Inflammatory macrophage treated with lipopolysaccharide for 4 hours (primary cell): ENCODE results near the gene CHMP2A.

Experiments used
- DNase-seq: peaks from one replicate; pipeline ENCODE4 v3.0.0-alpha.2; 2020

Gene CHMP2A

DNA sequence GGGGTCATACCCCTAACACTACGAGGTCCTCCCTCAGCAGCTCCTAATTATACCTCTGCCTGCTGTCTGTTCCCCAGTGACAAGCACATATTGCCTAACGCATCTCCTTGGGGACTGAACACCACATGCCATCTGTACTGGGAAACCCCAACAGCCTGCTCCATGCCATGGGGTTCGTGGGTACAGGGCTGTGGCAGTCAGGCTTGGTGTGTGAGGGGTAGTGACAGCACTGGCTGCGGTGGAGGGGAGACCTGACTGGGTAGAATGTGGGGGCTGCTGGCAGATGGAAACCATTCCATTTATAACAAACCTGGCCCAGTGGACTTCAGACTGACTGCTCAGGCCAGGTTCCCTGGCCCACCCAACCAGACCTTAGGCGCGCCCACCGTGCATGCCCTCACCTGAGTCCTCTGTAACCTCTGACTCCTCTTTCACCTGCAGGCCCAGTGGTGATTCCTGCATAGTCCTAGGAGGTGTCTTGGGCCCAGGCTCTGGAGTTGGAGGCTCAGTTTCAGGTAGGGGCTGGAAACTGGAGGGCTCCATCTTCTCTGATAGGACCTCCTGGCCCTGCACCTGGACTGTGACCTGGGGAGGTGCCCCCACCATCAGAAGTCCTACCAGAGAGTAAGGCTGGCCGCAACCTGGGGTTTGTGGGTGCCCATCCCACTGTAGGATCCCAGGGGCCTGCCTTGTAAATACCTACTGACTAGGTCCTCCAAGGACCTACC, 15.2 kb upstream of the CHMP2A start:
- no peak for DNase-seq

GRCh38 chr19:58569191-58569942, 14.5 kb upstream of the CHMP2A start:
- DNase-seq: no peak

DNA sequence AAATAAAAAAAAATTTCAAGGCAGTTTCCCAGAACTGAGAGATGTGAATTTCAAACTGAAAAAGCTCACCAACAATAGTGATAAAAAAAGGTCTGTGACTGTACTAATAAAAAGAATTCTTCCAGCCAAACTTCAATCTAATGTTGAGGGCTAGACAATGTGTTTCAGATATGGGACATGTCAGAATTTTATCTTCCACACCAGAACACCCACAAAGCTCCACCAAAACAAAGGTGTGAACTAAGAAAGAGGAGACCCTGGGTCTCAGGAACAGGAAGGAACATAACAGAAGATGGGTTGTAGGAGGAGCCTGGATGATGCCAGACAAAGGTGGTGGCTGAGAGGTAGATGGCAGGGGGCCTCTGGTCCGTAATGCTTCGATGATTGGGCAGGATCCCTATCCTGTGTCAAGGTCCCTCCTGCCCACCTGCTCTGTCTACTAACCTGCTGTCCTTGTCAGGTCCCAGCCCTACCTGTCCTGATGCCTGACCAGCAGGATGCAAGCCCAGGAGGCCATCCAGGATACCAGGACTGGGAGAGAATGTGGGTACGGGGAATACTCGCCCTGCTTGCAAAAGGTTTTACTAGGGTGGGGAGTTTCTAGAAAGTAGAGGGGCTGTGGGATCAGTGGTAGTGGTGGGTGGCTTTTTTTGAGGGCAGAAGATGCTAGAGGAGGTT, 13.7 kb upstream of the CHMP2A start:
- no peak for DNase-seq

DNA sequence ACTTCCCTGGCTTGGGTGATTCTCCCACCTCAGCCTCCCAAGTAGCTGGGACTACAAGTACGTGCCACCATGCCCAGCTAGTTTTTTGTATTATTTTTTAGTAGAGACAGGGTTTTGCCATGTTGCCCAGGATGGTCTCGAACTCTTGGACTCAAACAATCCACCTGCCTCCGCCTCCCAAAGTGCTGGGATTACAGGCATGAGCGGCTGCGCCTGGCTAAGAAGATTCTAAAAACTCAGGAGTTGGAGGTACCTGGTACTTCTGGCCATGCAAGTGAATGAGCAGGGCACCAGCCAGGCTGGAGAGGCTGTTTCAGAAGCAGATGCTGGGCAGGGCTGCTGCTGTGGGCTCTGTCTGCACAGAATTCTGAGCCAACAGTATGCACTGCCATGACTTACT, 12.1 kb upstream of the CHMP2A start:
- DNase-seq: no peak

GRCh38 chr19:58563823-58564222, 8.9 kb upstream of the CHMP2A start:
- no peak for DNase-seq

GRCh38 chr19:58563034-58563573, 8.2 kb upstream of the CHMP2A start:
- DNase-seq: no peak

- DNase-seq: no peak
These were observed 7.5 kb upstream of the CHMP2A start for GRCh38 chr19:58562122-58563033.

DNA sequence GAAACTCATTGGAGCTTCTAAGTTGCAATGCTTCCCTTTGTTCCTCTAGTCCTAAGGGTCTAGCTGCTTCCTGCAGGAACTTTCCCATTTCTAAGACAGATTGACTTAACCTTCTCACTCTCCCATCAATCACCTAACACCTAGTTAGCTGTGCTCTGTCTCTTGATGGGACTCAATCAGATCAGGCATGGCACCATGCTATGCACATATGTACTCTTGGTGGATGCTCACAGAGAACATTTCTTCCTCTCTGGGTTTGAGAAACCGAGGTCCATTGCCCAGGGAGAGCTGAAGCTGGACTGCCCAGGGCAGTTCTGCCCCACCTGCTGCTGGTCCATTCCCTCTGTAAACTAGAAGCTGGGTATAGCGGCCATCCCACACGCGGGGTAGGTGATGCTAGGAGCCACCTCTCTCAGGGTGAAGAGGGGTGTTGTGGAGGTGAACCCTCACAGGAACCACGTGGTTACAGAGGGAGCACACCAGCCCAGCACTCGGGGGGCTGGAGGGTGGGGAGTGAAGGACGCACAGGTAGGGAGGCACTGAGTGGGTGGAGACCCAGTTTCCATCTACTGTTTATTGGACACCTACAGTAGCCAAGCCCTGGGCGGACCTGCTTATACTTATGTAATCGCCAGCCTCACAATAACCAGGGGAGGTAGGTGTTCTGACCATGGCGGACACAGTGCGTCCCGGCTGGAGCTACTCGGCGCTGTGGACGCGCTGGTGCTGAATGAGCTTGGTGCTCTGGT, 6.6 kb upstream of the CHMP2A start:
- no peak for DNase-seq

DNA sequence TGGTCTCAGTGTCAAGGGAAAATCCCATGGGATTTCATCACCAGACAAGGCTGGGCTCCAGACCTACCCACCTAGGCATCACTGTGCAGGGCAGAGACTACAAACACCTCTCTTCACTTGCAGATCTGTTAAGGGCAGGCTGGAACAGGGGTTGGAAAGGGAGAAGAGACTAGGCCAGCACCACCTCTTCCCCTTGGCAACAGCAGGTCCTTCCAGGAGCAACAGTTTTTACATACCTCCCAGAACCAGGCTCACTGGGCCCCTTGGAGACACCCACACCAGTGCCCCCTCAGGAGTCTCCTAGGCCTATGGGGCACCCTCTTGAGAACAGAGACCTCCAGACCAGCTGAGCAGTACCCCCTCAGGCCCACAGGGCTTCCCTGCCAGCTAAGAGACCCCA, 6.0 kb upstream of the CHMP2A start:
- no peak for DNase-seq

DNA sequence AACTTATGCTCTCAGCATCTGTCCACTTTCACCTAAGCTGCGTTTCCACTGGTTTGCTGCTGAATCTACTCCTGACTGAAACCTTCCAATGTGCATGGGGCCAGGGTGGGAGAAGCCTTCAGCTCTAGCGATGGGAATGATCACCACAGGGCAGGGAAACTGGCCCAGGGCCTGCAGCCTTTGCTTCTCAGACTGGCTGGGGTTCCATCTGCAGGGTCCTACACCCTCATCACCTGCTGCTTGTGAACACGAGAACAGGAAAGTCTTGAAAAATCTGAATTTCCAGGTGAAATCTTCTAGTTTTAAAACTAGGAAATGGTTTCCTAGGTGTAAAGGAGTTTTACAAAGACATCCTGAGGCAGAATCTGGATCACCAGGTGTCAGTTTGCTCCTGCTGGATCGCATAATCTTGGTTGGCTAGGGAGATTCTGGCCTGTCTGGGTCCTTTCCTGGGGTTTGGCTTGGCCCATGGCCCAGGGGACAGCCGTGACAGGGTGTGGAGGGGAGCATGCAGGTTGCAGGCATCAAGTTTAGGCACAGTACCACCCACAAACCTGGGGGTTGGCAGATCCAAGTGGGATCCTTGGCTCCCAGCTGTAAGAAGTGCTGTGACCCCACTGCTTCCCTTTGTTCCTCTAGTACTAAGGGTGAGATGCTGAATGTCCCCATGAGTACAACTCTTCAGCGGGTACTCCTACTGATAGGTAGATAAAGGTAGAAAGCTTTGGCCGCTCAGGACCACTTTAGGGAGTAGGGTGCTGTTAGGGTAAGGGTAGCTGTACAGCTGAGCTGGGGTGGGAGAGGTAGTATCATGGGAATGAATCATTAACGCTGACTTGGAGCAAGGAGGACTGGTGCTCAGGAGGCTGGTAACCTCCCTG, 5.3 kb upstream of the CHMP2A start:
- no peak for DNase-seq

DNA sequence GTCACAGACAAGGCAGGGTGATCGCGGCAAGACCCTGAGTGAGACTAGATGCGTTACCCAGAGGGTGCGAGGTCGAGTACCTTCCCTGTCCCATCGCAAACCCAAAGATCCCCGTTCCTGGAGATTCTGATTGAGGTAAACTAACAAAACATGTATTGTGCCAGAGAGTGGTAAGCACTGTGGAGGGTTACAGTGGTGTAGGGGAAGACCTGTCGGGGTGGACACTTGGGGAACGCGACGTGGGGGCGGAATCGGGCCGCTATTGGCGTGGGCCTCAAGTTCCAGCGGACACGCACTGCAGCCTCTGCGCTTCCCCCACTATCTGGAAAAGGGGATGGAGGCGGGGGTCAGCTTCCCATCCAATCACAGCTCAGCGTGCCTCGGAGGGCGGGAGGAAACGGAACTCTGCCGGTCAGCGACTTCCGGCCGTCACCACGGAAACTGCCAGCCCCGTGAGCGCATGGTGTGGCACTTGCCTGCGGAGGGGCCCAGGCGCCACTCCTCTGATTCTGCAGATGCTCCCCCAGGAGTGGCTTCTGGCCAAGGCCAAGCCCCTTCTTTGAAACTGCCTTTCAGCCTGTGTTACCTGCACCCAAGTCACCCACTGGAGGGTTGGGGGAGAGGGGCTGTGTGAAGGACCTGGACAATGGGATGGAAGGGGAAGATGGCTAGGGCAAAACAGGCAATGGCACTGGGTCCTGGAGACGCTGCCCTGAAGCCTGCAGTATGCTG, 4.5 kb upstream of the CHMP2A start:
- DNase-seq: peak; percentile 90

- DNase-seq: peak; percentile 99
These were observed 3.8 kb upstream of the CHMP2A start for GRCh38 chr19:58558623-58559274.

DNA sequence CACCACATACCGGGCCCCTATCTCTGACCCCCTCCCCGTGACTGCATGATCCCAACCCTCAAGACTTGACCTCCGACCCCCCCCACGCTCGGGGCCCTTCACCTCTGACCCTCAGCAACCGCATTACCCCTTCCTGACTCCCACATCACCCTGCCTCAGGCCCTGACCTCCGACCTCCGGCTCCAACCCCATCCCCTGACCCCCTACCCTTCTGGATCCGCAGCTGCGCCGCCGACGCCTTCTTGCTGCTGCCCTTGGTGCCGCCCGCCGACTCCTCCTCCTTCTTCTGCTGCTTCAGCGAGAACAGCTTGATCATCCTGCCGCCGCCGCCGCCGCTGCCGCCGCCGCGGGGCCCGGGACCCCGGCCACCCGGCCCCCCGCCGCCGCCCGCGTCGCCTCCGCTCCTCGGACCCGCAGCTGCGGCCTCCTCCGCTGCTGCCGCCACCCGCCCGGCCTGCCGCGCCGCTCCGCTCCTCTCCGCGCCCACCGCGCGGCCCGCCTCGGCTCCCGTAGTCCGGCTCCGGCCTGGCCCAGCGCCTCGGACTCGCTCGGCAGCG, 3.2 kb upstream of the CHMP2A start, which contains the start of gene UBE2M:
UBE2M (minus strand) TSS at position 546 of the 557 bp plus-strand sequence; CDS start at position 316, 230 bp downstream.
- DNase-seq: peak; percentile 88

DNA sequence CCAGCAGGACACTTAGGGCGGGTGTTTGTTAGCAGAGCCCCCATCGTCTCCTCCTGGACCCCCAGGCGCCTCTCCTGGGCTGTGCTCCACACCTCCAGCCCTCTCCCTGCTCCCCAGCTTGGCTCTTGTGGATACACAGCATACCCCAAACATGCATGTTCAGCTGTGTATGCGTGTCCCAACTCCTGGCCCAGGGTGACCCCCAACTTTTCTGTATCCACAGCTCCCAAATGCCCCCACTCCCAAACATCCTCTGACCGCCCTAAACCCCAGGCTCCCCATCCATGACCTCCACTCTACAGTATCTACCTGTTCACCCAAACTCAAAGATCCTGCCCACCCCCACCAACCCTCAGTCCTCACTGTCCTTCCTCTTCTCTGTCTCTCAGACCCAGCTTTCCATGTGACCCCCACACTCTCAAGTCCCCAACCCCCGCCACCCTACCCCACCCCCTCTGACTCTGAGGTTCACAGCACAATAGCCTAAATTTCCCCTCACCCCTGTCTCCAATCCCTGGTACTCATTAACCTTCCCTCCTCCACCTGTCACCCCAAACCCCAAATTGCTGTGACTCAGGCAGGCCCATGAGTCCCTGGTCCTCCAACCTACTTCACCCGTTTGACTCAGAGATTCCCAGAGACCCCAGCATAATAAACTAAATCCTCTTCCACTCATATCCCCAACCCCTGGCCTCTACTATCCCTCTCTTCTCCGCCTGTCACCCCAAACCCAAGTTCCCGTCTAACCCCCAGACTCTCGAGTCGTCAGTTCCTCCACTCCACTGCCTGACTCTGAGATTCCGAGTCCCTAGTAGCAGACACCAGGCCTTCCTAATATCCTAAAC, 2.5 kb upstream of the CHMP2A start:
- DNase-seq: no peak

DNA sequence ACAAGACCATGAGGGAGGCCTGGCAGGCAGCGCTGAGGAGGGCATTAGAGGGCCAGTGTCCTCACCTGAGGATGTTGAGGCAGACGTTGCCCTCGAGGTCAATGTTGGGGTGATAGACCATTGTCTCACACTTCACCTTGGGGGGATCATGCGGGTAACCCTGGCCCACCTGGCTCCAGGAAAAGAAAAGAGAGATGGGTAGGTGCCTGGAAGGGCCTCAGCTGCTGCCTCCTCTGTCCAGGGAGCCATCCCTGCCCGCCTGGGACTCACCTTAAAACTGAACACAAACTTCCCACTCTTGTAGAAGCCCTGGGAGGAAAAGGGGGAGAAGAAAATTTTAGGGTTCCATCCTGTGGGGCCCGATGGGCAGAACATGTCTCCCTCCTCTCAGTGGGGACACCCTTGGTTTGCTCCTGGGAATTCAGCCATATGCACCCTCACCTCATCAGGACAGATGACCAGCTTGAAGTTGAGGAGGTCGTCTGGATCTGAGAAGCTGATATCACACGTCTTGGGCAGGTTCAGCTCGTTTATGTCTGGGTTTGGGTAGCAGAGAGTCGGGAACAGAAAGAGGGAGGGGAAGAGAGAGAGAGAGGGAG, 1.8 kb upstream of the CHMP2A start:
- DNase-seq: no peak

GRCh38 chr19:58555920-58556621, 1.2 kb upstream of the CHMP2A start:
- no peak for DNase-seq

GRCh38 chr19:58555369-58555885, 522 bp upstream of the CHMP2A start:
- DNase-seq: no peak
